ENCODE data around the gene TBXT.

TBXT gene

DNA sequence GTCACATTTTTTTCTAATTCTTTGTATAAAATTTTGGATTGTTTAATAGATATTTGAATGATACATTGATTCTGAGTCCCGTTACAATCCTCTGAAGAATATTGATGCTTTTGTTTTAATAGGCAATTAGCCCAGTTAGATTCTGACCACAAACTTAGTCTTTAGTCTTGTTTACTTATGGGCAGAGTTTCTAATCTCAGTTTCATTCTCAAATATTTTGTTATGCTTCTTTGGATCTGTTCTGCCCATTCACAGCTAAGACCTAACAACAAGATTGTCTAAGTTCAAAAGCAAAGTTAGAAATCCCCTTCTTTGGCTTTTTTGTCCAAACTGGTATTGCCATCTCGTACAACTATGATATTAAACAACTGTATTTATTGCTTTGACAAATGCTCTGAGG is 58.0 kb downstream of the TBXT start:
- DNase-seq, result no peak

All from NCI-H2171 treated with DMSO at 0.1 percent for 48 hours (cell line).